Measurements from ENCODE around the gene G3BP1. TPM values are rescaled to one million over a fixed set of nuclear protein-coding genes. Genes with fewer than 3 reads are reported as not detected.
A peak's percentile ranks its signal among the peaks of the same experiment; 100 is the strongest.

The G3BP1 gene
- total and polyA plus RNA-seq, 2 of the 13 experiments (the other 11 are each of a cell fraction or from before 2014, with no cell fraction given), result 36.7 to 320 TPM

- TF ChIP-seq ELF1 (CRISPR knock-in tag; IDR thresholded peaks at IDR 0.05), result peak; percentile 75
- peak; percentile 77; the same call in 1 of the 3 replicates for TF ChIP-seq MXI1 (IDR thresholded peaks at IDR 0.05; ENCODE audit: borderline replicate concordance, low read depth, low read length)
- TF ChIP-seq ERF (CRISPR knock-in tag; IDR thresholded peaks at IDR 0.05), result peak; percentile 48; the same call in 1 of the 2 replicates
- TF ChIP-seq, protein P1, sequence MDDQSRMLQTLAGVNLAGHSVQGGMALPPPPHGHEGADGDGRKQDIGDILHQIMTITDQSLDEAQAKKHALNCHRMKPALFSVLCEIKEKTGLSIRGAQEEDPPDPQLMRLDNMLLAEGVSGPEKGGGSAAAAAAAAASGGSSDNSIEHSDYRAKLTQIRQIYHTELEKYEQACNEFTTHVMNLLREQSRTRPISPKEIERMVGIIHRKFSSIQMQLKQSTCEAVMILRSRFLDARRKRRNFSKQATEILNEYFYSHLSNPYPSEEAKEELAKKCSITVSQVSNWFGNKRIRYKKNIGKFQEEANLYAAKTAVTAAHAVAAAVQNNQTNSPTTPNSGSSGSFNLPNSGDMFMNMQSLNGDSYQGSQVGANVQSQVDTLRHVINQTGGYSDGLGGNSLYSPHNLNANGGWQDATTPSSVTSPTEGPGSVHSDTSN (CRISPR knock-in tag; IDR thresholded peaks at IDR 0.05; ENCODE audit: borderline replicate concordance), result 0 out of 2 replicates have a peak, but pooled peaks have one; percentile 31
- peak; percentile 96 for TF ChIP-seq ZKSCAN5 (CRISPR knock-in tag; IDR thresholded peaks at IDR 0.05)
- TF ChIP-seq NFRKB (IDR thresholded peaks at IDR 0.05), result no peak
- TF ChIP-seq, protein P2, sequence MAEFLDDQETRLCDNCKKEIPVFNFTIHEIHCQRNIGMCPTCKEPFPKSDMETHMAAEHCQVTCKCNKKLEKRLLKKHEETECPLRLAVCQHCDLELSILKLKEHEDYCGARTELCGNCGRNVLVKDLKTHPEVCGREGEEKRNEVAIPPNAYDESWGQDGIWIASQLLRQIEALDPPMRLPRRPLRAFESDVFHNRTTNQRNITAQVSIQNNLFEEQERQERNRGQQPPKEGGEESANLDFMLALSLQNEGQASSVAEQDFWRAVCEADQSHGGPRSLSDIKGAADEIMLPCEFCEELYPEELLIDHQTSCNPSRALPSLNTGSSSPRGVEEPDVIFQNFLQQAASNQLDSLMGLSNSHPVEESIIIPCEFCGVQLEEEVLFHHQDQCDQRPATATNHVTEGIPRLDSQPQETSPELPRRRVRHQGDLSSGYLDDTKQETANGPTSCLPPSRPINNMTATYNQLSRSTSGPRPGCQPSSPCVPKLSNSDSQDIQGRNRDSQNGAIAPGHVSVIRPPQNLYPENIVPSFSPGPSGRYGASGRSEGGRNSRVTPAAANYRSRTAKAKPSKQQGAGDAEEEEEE (CRISPR knock-in tag; IDR thresholded peaks at IDR 0.05; ENCODE audit: borderline replicate concordance), result no peak
- 0 out of 2 replicates have a peak, but pooled peaks have one; percentile 54 for TF ChIP-seq NFKBIZ (CRISPR knock-in tag; IDR thresholded peaks at IDR 0.05)
- no peak for TF ChIP-seq ZNF615 (CRISPR knock-in tag; IDR thresholded peaks at IDR 0.05; ENCODE audit: borderline replicate concordance)
- TF ChIP-seq MIER2 (CRISPR knock-in tag; IDR thresholded peaks at IDR 0.05), result 0 out of 2 replicates have a peak, but pooled peaks have one; percentile 20
- TF ChIP-seq ZFP82 (CRISPR knock-in tag; IDR thresholded peaks at IDR 0.05; ENCODE audit: borderline replicate concordance), result peak; percentile 92; the same call in 1 of the 2 replicates
- no peak for TF ChIP-seq ZNF383 (CRISPR knock-in tag; IDR thresholded peaks at IDR 0.05; ENCODE audit: borderline replicate concordance)
- TF ChIP-seq BCL6 (CRISPR knock-in tag; IDR thresholded peaks at IDR 0.05), result peak; percentile 38; the same call in 1 of the 2 replicates
- TF ChIP-seq ZBTB21 (CRISPR knock-in tag; IDR thresholded peaks at IDR 0.05), result no peak
- peak; percentile 57; the same call in 1 of the 2 replicates for TF ChIP-seq ZNF30 (CRISPR knock-in tag; IDR thresholded peaks at IDR 0.05)
- no peak for TF ChIP-seq CEBPB (IDR thresholded peaks at IDR 0.05; ENCODE audit: borderline replicate concordance, low read depth, low read length)
- TF ChIP-seq, protein P3, sequence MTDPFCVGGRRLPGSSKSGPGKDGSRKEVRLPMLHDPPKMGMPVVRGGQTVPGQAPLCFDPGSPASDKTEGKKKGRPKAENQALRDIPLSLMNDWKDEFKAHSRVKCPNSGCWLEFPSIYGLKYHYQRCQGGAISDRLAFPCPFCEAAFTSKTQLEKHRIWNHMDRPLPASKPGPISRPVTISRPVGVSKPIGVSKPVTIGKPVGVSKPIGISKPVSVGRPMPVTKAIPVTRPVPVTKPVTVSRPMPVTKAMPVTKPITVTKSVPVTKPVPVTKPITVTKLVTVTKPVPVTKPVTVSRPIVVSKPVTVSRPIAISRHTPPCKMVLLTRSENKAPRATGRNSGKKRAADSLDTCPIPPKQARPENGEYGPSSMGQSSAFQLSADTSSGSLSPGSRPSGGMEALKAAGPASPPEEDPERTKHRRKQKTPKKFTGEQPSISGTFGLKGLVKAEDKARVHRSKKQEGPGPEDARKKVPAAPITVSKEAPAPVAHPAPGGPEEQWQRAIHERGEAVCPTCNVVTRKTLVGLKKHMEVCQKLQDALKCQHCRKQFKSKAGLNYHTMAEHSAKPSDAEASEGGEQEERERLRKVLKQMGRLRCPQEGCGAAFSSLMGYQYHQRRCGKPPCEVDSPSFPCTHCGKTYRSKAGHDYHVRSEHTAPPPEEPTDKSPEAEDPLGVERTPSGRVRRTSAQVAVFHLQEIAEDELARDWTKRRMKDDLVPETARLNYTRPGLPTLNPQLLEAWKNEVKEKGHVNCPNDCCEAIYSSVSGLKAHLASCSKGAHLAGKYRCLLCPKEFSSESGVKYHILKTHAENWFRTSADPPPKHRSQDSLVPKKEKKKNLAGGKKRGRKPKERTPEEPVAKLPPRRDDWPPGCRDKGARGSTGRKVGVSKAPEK (CRISPR knock-in tag; IDR thresholded peaks at IDR 0.05; ENCODE audit: borderline replicate concordance), result no peak
- peak; percentile 63 for TF ChIP-seq REPIN1 (CRISPR knock-in tag; IDR thresholded peaks at IDR 0.05; ENCODE audit: borderline replicate concordance, low read depth)
- no peak; the same call in 1 of the 2 replicates for TF ChIP-seq SPEN (CRISPR knock-in tag; IDR thresholded peaks at IDR 0.05; ENCODE audit: low read depth)
- TF ChIP-seq MZF1 (CRISPR knock-in tag; IDR thresholded peaks at IDR 0.05; ENCODE audit: borderline replicate concordance), result no peak
- peak; percentile 27; the same call in 1 of the 2 replicates for TF ChIP-seq ZZZ3 (CRISPR knock-in tag; IDR thresholded peaks at IDR 0.05; ENCODE audit: borderline replicate concordance)
- TF ChIP-seq KLF16 (CRISPR knock-in tag; IDR thresholded peaks at IDR 0.05), result 0 out of 4 replicates have a peak, but pooled peaks of 1 of the 2 experiments have one; percentile 57
- peak; percentile 15; the same call in 1 of the 2 replicates for TF ChIP-seq ZNF143 (CRISPR knock-in tag; IDR thresholded peaks at IDR 0.05)
- no peak; the same call in 1 of the 2 replicates for TF ChIP-seq ZNF33A (CRISPR knock-in tag; IDR thresholded peaks at IDR 0.05; ENCODE audit: borderline replicate concordance)
Observed at GRCh38 chr5:151758430-151759241, 13.1 kb upstream of the G3BP1 start, which contains the start of gene ATOX1 (continued).

Measured in HepG2 (cell line).